ENCODE measurements around the gene TIMP4.

DNA sequence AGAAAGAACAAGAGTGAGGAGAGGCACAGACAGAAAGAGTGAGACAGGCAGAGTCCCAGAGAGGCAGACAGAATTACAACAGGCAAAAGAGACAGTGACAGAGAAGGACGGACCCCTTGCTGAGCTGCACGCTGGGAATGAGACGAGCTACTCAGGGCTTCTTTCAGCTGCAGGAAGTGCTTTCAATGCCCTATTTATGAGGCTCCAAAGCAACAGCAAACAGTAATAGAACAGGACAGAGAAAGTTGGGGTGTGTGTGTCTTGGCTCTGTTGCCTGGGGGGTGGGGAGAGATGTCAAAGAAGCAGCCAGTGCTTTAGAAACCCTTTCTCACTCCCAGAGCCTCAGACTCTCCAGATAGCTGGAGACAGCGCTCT lies 502 bp upstream of the TIMP4 start:
- no peak for TF ChIP-seq POLR2A (IDR thresholded peaks at IDR 0.05; ENCODE audit: low read depth, low read length)
- no peak for TF ChIP-seq POLR2AphosphoS5 (IDR thresholded peaks at IDR 0.05; ENCODE audit: low read depth, low read length)

All from GM12892 (cell line).